Upper lobe of left lung (tissue), 6 donors: Measurements from ENCODE around the gene HSPG2. TPM values are rescaled to one million over a fixed set of nuclear protein-coding genes. Genes with fewer than 3 reads are reported as not detected.
A peak's percentile ranks its signal among the peaks of the same experiment; 100 is the strongest.

Experiments
- ATAC-seq, 2 donors: fragments of 200-7000 bp; cut with Tn5 transposase; one replicate each; pipeline ENCODE4 v1.9.1; 2022; ENCODE audit warnings: mild to moderate bottlenecking in 2 of 2, moderate library complexity in 2 of 2; ENCODE audit not compliant: low FRiP score in 2 of 2
- DNase-seq, 2 donors: peaks; one replicate each; pipeline ENCODE4 v3.0.0-alpha.2; 2019 to 2020
- H3K27ac ChIP-seq, 4 donors: fragments of 200-600 bp; sonication (generic); one replicate each; pipeline ENCODE4 v1.5.1; 2016 to 2019
- H3K27me3 ChIP-seq, 4 donors: fragments of 200-600 bp; sonication (generic); one replicate each; pipeline ENCODE4 v1.5.1; 2017 to 2019
- H3K36me3 ChIP-seq, 4 donors: fragments of 200-600 bp; sonication (generic); one replicate each; pipeline ENCODE4 v1.5.1; 2016 to 2019
- H3K4me1 ChIP-seq, 4 donors: fragments of 200-600 bp; sonication (generic); one replicate each; pipeline ENCODE4 v1.5.1; 2018 to 2019
- H3K4me3 ChIP-seq, 4 donors: fragments of 200-600 bp; sonication (generic); one replicate each; pipeline ENCODE4 v1.5.1; 2017 to 2019; ENCODE audit warnings: mild to moderate bottlenecking in 2 of 4, moderate library complexity in 1 of 4
- H3K9me3 ChIP-seq, 4 donors: fragments of 200-600 bp; sonication (generic); one replicate each; pipeline ENCODE4 v1.5.1; 2018 to 2019
- EP300 ChIP-seq, 4 donors: sonication (generic); formaldehyde crosslinking; IDR thresholded peaks; one replicate each; pipeline ENCODE4 v1.5.1; 2017; ENCODE audit warnings: antibody characterized with exemption in 4 of 4, control low read depth in 2 of 4
- POLR2A ChIP-seq, 4 donors: fragments of 450-650 bp; IDR thresholded peaks; one replicate each; pipeline ENCODE4 v1.5.1; 2016 to 2017; ENCODE audit warnings: antibody characterized with exemption in 4 of 4, mild to moderate bottlenecking in 2 of 4
- POLR2AphosphoS5 ChIP-seq, 2 donors: sonication (generic); formaldehyde crosslinking; IDR thresholded peaks; one replicate each; pipeline ENCODE4 v1.5.1; 2017; ENCODE audit warnings: antibody characterized with exemption in 2 of 2
- WGBS, 2 donors: methylation state at CpG; one replicate each; pipeline ENCODE4 v1.1.5; 2017 to 2018; 5-methylcytosine and 5-hydroxymethylcytosine counted together
- total RNA-seq, 6 donors: library from RNA; depleted of rRNA in 4 of 6; stranded (reverse); fragments of >200 nt in 4 of 6; gene quantifications; one replicate each; pipeline versions ENCODE4 v1.1.0 to v1.2.1, GENCODE V29; 2016 to 2021
- TF ChIP-seq, protein P1 (sequence below), 6 experiments: fragments of 450-650 bp in 4 of 6; fragments of 200-600 bp in 2 of 6; sonication (generic) in 2 of 6; IDR thresholded peaks; one replicate each; pipeline ENCODE4 v1.5.1; 2016 to 2019; ENCODE audit warnings: antibody characterized with exemption in 6 of 6
- donor health status: DM: no; HTN: no; CAD: no; lungs with moderate emphysema.
- donor health status: DM: no; HTN: yes; CAD: no; lungs with severe emphysema.

Gene HSPG2
- total RNA-seq, 6 donors from 2014 or later, result 104 to 433 (median 227) TPM

GRCh38 chr1:21931171-21932093, 5.7 kb downstream of the HSPG2 start:
- H3K4me1 ChIP-seq, result peaks cover 65 to 80% (median 72%) of the 10 kb centered on the region in 4 donors
- peak; percentile 59 to 87 for ATAC-seq
- DNase-seq, result peak; percentile 91 to 92
- no peaks in the 10 kb centered on the region for H3K27me3 ChIP-seq
- 54% methylated on average over 16 of the region's 16 CpGs; no CpG with 5 or more reads in 1 of the 2 donors for WGBS, 2 donors
- H3K36me3 ChIP-seq, result no peaks in the 10 kb centered on the region
- peak; percentile 47 to 62 for TF ChIP-seq POLR2AphosphoS5 (IDR thresholded peaks at IDR 0.05)
- TF ChIP-seq POLR2A (IDR thresholded peaks at IDR 0.05), result peak in 1 of 4 donors; percentile 54
- TF ChIP-seq, protein P1, sequence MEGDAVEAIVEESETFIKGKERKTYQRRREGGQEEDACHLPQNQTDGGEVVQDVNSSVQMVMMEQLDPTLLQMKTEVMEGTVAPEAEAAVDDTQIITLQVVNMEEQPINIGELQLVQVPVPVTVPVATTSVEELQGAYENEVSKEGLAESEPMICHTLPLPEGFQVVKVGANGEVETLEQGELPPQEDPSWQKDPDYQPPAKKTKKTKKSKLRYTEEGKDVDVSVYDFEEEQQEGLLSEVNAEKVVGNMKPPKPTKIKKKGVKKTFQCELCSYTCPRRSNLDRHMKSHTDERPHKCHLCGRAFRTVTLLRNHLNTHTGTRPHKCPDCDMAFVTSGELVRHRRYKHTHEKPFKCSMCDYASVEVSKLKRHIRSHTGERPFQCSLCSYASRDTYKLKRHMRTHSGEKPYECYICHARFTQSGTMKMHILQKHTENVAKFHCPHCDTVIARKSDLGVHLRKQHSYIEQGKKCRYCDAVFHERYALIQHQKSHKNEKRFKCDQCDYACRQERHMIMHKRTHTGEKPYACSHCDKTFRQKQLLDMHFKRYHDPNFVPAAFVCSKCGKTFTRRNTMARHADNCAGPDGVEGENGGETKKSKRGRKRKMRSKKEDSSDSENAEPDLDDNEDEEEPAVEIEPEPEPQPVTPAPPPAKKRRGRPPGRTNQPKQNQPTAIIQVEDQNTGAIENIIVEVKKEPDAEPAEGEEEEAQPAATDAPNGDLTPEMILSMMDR (IDR thresholded peaks at IDR 0.05), result no peak
- peak in 2 of 4 donors; percentile 2 to 67 for TF ChIP-seq EP300 (IDR thresholded peaks at IDR 0.05)
- peak overlapping the region; percentile 86 to 88 (median 88) for H3K27ac ChIP-seq
- peak overlapping the region in 1 of 4 donors; percentile 7 for H3K4me3 ChIP-seq
- H3K9me3 ChIP-seq, result no peaks in the 10 kb centered on the region

DNA sequence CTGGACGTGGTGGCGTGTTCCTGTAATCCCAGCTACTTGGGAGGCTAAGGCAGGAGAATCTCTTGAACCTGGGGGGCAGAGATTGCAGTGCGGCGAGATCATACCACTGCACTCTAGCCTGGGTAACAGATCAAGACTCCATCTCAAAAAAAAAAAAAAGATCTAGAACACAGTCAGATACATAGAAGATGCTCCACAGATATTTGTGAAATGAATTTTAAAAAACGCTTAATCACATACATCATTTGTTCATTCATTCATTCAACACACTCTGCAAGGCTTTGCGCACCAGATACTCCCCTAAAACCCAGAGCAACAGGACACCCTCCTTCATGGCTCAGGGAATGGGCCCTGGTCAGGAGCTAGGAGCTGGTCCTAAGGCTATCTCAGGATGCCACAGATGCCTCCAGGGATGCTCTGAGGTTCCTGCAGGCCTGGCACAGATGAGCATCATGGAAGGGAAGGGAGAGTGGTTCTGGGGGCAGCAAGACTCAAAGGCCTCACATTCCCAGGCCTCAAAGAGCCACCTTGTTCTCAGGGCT, 6.4 kb downstream of the HSPG2 start:
- no peaks in the 10 kb centered on the region for H3K9me3 ChIP-seq
- TF ChIP-seq, protein P1 (IDR thresholded peaks at IDR 0.05), result no peak
- TF ChIP-seq POLR2A (IDR thresholded peaks at IDR 0.05), result no peak
- no peak for TF ChIP-seq EP300 (IDR thresholded peaks at IDR 0.05)
- no peak for TF ChIP-seq POLR2AphosphoS5 (IDR thresholded peaks at IDR 0.05)
- 92% methylated on average over 6 of the region's 6 CpGs for WGBS, 2 donors
- H3K4me1 ChIP-seq, result peaks cover 69 to 78% (median 75%) of the 10 kb centered on the region in 4 donors
- no peak overlapping the region for H3K4me3 ChIP-seq
- no peak for DNase-seq
- no peak for ATAC-seq
- H3K27ac ChIP-seq, result peak overlapping the region; percentile 86 to 88 (median 88)
- no peaks in the 10 kb centered on the region for H3K27me3 ChIP-seq
- H3K36me3 ChIP-seq, result no peaks in the 10 kb centered on the region

DNA sequence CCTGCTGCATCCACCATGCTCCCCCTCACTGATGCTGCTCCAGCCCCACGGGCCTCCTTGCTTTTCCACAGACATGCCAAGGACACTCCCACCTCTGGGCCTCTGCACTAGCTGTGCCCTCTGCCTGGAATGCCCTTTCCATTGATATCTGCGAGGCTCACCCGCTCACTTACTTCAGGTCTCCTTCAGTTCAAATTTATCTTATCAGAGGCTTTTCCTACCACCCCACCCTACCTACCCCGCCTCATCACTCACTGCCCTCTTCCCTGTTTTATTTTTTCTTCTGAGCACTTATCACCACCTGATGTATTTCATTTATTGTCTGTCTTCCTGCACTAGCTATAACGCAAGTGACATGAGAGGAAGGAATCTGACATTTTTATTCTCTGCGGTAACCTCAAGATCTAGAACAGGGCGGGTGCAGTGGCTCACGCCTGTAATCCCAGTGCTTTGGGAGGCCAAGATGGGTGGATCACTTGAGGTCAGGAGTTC, 7.0 kb downstream of the HSPG2 start:
- ATAC-seq, result no peak
- Histone ChIP-seq H3K9me3 (no peaks in the 10 kb centered on the region), H3K27me3 (no peaks in the 10 kb centered on the region), H3K4me3 (no peak overlapping the region), H3K36me3 (no peaks in the 10 kb centered on the region), H3K4me1 (peaks cover 72 to 78% (median 76%) of the 10 kb centered on the region in 4 donors), H3K27ac (peak overlapping the region; percentile 86 to 88 (median 88))
- WGBS, 2 donors, result 64 to 69% methylated on average over 8 of the region's 8 CpGs
- no peak for DNase-seq
- TF ChIP-seq POLR2A (IDR thresholded peaks at IDR 0.05), result no peak
- TF ChIP-seq, protein P1 (IDR thresholded peaks at IDR 0.05), result no peak
- TF ChIP-seq POLR2AphosphoS5 (IDR thresholded peaks at IDR 0.05), result no peak
- no peak for TF ChIP-seq EP300 (IDR thresholded peaks at IDR 0.05)

DNA sequence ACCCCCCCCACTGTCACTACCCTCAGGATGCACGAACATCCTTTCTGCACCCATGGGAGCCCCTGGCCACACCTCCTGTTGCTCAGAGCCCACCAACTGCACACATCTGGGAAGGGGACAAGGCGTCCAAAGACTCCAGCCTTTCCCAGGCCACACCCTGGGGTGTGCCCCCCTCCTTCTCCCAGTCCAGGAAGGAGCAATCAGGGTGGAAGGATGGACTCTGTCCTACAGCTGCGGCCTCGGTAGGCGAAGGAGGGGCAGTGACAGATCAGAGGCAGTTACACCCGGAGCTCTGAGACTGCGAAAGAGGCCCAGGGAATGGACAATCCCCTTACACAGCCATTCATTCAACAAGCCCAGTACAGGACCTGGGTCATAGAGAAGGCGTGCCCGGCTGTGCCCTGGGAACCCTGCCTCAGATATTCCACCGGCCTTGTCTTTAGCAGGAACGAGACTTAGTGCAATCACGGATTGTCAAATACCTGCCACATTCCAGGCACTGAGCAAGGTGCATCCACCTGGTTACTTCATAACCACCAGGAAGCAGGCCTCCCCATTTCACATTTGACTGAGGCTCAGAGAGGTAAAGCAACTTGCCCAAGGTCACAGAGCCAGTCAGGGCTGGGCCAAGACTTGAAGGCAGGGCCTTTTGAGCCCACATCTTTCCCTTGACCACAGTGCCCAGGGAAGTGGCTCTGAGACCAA, 9.4 kb downstream of the HSPG2 start:
- WGBS, 2 donors, result 36 to 40% methylated on average over 4 to 12 of the region's 12 CpGs
- Histone ChIP-seq H3K9me3 (no peaks in the 10 kb centered on the region), H3K4me3 (no peak overlapping the region), H3K27me3 (no peaks in the 10 kb centered on the region), H3K4me1 (peaks cover 56 to 68% (median 61%) of the 10 kb centered on the region in 4 donors), H3K27ac (peak overlapping the region; percentile 64 to 85 (median 78)), H3K36me3 (no peaks in the 10 kb centered on the region)
- ATAC-seq (peak; percentile 1 to 80), DNase-seq (no peak)
- TF ChIP-seq POLR2A (IDR thresholded peaks at IDR 0.05), result no peak
- peak; percentile 9 to 16 for TF ChIP-seq POLR2AphosphoS5 (IDR thresholded peaks at IDR 0.05)
